ENCODE measurements around the gene GSTA2.
"Not testable (repeated sequence)": the region's sequence is repeated elsewhere in the genome, so short reads cannot be mapped to it uniquely, and the experiment has no call there.

Gene GSTA2

GRCh38 chr6:52759085-52759484 lies 4.2 kb downstream of the GSTA2 start:
- DNase-seq, result no peak

DNA sequence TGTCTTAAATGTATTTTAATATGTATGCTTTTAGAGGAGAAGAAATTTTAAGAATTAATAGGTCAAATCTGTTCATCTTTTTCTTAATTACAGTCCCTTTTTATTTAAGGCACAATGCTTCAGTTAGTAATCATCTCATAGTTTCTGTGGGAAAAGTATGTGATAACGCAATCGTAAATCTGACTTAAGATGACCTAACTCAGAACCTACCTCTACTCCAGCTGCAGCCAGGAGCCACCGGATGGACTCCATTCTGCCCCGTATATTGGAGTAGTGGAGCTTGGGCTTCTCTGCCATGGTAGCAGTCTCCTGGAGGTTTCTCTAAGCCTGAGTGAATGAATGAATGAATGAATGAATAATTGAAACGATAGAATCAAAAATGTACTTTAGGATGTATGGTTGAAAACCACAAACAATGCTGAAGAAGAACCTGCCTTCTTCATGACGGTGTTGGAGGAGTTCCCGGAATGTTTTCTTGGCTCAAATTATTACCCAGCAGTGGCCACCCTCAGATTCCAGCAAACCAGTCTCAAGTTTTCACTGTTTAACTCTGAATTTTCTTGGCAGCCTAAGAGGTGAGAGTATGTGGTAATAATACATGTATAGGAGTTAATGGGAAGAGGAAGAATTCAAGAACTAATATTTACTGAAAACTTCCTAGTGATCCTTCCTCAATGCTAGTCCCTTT lies 5.5 kb downstream of the GSTA2 start:
- not testable (repeated sequence) for DNase-seq

DNA sequence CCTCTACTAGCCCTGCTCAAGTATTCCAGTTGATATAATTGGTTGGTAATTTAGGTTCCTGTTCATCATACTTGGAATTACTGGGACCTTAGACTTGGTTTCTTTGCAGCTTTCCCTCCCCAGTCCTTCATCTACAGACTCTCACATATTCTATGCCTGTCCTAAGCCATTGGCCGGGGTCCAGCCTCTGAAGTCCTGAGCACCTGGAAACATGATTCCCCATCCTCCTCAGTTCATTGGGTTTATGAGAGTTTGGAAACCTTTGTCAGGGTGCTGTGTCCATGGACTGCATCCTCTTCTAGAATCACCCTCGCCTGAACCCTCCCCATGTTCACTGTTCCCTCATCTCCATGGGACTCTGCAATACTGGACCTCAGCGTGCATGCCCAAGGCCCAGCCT lies 8.8 kb downstream of the GSTA2 start:
- DNase-seq, result peak; percentile 9

DNA sequence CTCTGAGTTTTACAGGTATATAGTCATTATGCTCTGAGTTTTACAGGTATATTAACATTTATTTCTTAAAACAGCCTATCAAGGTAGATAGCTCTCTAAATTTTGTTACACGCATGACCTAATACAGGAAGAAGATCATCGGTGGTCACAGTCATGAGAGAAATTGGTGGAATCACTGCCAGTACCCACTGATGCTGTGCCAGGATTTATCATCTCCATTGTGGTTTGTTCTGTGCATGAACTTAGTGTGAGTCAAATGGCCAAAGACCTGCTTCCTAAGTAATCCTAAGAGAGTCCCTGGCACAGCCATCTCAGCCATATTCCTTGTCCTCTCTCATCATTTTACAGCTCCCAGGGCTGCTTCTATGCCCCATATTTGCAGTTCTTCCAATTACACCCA lies 10.1 kb downstream of the GSTA2 start:
- not testable (repeated sequence) for DNase-seq

DNA sequence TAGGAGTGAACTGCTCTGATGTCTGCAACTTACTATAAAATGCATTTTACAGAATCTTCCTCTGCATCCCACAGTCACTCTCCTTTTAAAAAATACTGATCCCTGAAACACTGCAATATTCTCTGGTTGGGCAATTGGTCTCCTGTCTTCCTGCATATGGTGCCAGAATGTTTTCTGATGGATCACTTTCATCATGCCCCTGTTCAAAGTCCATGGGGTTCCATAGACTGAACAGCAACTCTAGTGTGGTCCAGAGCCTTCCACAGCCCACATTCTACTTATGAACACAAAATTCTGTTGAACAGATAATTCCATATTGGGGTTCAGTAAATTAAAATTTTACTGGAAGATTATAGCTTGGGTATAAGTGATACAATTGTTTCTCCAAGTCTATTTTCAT lies 11.0 kb downstream of the GSTA2 start:
- DNase-seq, result no peak

- DNase-seq, result no peak
Measured at GRCh38 chr6:52749556-52750152, 13.6 kb downstream of the GSTA2 start.

GRCh38 chr6:52747301-52747700 lies 16.0 kb downstream of the GSTA2 start:
- not testable (repeated sequence) for DNase-seq

DNA sequence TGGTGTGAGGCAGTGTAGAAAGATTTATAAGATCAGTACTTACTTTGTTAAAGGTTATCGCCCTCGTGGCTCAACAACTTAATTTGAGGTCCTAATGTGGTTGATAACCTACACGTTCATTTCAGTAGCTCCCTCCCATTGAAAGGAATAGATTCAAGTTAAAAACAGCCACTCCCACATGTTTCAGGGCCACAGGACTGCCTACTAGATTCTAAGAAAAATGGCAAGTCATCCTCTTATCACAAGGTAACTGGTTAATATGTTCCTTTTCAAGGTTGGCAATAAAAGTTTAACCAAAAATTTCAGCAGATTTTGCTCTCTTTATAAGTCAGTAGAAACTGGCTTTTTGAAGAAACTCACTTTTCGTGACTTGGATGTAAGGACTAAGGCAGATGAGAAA lies 17.1 kb downstream of the GSTA2 start:
- no peak for DNase-seq

DNA sequence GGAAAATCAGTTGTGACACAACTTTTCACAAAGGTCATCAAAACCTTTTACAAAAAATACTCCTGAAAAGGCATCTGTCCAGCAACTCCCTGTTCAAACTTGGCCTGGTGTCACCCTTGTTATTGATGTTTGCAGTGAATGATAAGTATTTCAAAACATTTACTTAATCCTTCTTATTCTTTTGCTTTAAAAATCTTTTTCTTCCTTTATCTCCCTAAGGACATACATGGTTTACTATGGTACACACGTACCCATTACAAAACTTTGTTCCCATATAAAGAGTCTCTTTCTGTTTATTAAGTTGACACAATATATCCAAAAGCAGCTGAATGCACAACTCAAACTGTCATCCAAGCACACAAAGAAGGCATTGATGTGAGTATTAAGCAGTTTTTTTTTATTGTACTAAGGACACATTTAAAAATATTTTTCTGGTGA lies 17.5 kb downstream of the GSTA2 start:
- DNase-seq, result no peak

DNA sequence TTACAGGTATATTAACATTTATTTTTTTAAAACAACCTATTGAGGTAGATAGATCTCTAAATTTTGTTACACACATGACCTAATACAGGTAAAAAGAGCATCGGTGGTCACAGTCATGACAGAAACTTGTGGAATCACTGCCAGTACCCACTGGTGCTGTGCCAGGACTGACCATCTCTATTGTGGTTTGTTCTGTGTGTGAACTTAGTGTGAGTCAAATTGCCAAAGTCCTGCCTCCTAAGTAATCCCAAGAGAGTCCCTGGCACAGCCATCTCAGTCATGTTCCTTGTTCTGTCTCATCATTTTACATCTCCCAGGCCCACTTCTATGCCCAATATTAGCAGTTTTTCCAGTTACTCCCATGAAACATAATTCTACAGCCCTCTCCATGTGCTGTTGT lies 21.4 kb downstream of the GSTA2 start:
- DNase-seq, result no peak

DNA sequence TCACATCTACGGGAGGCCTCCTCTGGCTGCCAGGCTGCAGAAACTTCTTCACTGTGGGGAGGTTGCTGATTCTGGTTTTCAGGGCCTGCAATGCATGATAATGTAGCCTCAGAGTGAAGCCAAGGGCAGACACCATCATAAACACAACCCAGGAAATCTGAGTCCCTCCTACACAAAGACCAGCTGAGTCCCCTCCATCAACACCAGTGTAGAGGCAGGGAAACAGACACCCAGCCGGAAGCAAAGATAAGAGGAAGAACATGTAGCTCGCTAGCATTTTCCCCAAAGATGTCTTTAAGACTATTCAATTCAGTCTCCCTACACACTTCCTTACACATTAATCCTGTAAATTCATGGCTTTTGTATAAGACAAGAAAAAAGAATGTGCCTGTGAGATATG lies 23.6 kb downstream of the GSTA2 start:
- no peak for DNase-seq

DNA sequence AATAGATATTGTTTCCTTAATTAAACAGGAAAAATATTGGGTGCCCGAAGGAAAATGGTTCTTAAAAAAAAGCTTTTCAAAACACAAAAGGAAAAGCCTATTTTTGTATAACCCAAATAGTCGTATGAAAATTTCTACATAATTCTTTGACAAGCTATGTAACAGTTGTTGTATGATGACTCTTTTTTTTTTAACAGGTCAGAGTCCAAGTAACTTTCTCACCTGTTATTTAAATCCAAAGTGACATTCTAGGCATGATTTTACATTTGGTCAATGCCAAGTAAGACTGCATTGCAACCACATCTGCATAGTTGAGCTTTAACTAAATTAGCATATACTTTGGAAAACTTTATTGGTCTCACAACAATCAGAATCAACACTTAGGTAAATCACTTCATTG lies 24.1 kb downstream of the GSTA2 start:
- no peak for DNase-seq

DNA sequence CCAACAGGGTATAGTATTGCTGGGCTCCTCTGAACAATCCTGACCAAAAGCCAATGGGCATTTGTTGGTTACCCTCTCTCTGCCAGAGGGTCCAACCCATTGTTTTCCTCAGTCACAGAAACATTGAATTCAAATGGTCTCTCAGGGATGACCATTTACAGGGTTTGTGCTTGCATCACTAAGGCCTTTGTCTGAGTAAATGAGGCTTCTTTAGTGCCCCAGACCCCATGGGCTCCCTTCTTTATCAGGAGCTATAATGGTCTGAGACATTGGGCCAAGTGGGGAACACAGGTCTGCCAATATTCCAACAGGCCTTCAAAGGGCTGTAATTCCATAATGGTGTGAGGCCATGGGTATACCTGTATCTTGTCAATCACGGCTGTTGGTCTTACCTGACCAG lies 27.1 kb downstream of the GSTA2 start:
- no peak for DNase-seq

GRCh38 chr6:52735071-52735470 lies 28.2 kb downstream of the GSTA2 start:
- DNase-seq, result no peak

DNA sequence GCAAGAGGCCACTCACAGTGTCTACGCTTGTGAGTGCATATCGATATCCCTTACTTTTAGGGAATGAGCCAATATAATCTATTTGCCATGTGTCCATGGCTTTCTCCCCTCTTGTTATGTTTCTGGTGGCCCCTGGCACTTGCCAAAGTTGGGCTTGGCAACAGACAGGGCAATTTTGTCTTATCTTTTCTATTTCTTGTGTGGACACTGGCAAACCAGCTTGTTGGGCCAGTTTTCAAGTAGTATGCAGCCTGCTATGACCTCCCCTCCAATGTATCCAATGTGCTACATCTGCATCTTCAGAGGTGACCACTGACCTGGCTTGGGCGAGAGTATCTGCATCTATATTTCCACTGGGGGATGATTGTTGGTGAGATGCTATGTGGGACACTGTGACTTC lies 29.2 kb downstream of the GSTA2 start:
- no peak for DNase-seq

- DNase-seq, result no peak
Measured at GRCh38 chr6:52733172-52733571, 30.1 kb downstream of the GSTA2 start.

DNA sequence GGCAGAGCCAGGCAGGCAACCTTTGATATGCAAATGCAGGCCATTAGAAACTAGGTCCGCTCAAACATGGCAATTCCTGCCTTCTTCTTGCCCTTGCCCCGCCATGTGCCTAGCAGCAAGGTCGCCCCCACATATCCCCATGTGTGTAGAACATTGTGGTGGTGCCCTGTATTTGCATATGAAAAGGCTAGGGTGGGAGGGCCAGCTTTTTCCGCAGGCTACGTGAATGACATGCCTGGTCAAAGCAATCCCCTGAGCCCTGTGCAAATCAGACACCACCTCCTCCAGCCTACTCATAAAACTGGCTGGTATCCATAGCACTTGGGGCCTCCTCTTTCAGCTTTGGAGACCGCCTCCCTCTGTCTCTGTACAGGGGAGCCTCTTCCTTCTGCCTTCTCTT lies 31.6 kb downstream of the GSTA2 start:
- DNase-seq, result no peak

GRCh38 chr6:52729576-52729975 lies 33.7 kb downstream of the GSTA2 start:
- DNase-seq, result no peak

- no peak for DNase-seq
Measured at GRCh38 chr6:52728394-52728793, 34.9 kb downstream of the GSTA2 start.

GRCh38 chr6:52727908-52728307 lies 35.4 kb downstream of the GSTA2 start:
- no peak for DNase-seq

DNA sequence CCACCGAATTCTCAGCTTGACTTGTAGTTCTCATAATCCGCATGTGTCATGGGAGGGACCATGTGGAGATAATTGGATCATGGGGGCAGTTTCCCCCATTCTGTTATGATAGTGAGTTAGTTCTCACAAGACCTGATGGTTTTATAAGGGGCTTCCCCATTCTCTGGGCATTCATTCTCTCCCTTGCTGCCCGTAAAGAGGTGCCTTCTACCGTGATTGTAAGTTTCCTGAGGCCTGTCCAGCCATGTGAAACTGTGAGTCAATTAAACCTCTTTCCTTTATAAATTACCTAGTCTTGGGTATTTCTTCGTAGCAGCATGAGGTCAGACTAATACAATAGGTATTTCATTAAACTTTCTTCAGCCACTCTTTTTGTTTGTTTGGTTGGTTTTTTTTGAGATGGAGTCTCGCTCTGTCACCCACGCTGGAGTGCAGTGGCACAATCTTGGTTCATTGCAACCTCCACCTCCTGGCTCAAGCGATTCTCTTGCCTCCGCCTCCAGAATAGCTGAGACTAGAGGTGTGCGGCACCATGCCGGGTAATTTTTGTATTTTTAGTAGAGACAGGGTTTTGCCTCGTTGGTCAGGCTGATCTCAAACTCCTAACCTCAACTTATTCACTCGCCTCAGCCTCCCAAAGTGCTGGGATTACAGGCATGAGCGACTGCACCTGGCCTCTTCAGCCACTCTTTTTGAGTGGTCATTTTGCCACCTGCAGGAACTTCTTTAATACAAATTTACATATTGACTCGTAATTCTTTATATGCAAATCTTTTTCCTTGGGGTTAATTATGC lies 36.3 kb downstream of the GSTA2 start:
- no peak for DNase-seq

- DNase-seq, result no peak
Measured at GRCh38 chr6:52726193-52726542, 37.1 kb downstream of the GSTA2 start.

DNA sequence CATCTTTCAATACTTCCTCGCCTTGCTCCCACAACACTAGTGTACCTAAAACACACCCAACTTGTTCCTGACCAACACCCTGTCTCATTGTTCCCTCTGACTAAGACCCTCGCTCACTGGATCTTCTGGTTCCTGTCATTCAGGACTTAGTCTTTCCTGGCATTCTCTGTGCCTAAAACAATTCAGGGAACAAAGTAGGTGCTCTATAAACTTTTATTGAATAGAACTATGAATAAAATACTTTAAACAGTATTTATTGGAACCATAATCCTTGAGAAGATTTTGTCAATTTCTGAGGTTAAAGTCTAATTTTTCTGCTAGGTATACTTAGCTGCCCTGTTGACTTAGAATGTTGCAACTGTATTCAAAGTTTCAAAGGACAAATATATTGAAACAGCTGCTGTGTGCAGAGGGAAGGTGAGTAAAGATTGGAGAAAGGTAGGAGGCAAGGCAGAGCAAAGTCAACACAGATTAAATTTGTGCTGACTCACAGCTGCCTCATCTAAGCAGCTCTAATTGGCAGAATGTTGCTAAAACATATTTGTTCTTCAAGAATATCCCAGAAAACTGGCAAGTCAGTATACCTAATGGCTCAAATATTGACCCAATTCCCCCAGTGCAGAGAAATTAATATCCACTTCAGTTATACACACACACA lies 37.6 kb downstream of the GSTA2 start:
- DNase-seq, result peak; percentile 72

GRCh38 chr6:52725143-52725534 lies 38.1 kb downstream of the GSTA2 start:
- DNase-seq, result no peak

Data from NCI-H1092 treated with DMSO at 0.1 percent for 48 hours (cell line).